ENCODE results near the gene TBC1D9B.

Gene TBC1D9B

GRCh38 chr5:179819296-179820126 lies 88.2 kb downstream of the TBC1D9B start:
- DNase-seq = peak; percentile 77 to 92 (median 86)

- DNase-seq = peak; percentile 96 to 98 (median 98)
These were observed 88.9 kb downstream of the TBC1D9B start for GRCh38 chr5:179818746-179819295.

GRCh38 chr5:179817890-179818745 lies 89.6 kb downstream of the TBC1D9B start:
- peak in 1 of 4 experiments; percentile 45 for DNase-seq

GRCh38 chr5:179817470-179817840 lies 90.2 kb downstream of the TBC1D9B start:
- DNase-seq = no peak

GRCh38 chr5:179816796-179817469 lies 90.8 kb downstream of the TBC1D9B start:
- DNase-seq = peak in 1 of 4 experiments; percentile 53

- DNase-seq = no peak
These were observed 91.3 kb downstream of the TBC1D9B start for GRCh38 chr5:179816401-179816795.

GRCh38 chr5:179815491-179816249 lies 92.0 kb downstream of the TBC1D9B start:
- no peak for DNase-seq

- DNase-seq = no peak
These were observed 93.6 kb downstream of the TBC1D9B start for GRCh38 chr5:179814090-179814489.

GRCh38 chr5:179812997-179813607 lies 94.6 kb downstream of the TBC1D9B start:
- no peak for DNase-seq

GRCh38 chr5:179812135-179812825 lies 95.4 kb downstream of the TBC1D9B start:
- DNase-seq = no peak

Measured in suppressor macrophage (primary cell).